GM23338 (cell line): ENCODE measurements around the gene C1QTNF5. TPM values are rescaled to one million over a fixed set of nuclear protein-coding genes. Genes with fewer than 3 reads are reported as not detected.

Experiments
- ATAC-seq: fragments of 200-7000 bp; cut with Tn5 transposase; 3 replicates; pipeline ENCODE4 v1.9.1; 2020
- DNase-seq: peaks from one replicate; pipeline ENCODE4 v3.0.0-alpha.2; 2015; ENCODE audit warnings: low spot score
- H2AFZ ChIP-seq: fragments of 200-600 bp; sonication (generic); 2 replicates; pipeline ENCODE4 v1.8.0; 2016; ENCODE audit warnings: antibody characterized with exemption, mild to moderate bottlenecking, moderate library complexity
- H3F3A ChIP-seq: fragments of 200-600 bp; sonication (generic); replicated peaks from 2 replicates; pipeline ENCODE4 v1.8.0; 2017; ENCODE audit warnings: antibody characterized with exemption, mixed run types, low read depth
- H3K27ac ChIP-seq: fragments of 200-600 bp; sonication (generic); 2 replicates; pipeline ENCODE4 v1.6.1; 2016; ENCODE audit warnings: low read depth
- H3K27me3 ChIP-seq: fragments of 200-600 bp; sonication (generic); 2 replicates; pipeline ENCODE4 v1.8.0; 2016; ENCODE audit warnings: mild to moderate bottlenecking, mixed run types, moderate library complexity; ENCODE audit not compliant: insufficient read depth
- H3K36me3 ChIP-seq: fragments of 200-600 bp; sonication (generic); 2 replicates; pipeline ENCODE4 v1.8.0; 2016; ENCODE audit warnings: mild to moderate bottlenecking; ENCODE audit not compliant: insufficient read depth
- H3K4me1 ChIP-seq: fragments of 200-600 bp; sonication (generic); 2 replicates; pipeline ENCODE4 v1.8.0; 2016; ENCODE audit warnings: mild to moderate bottlenecking, moderate library complexity; ENCODE audit not compliant: insufficient read depth
- H3K4me2 ChIP-seq: fragments of 200-600 bp; sonication (generic); 2 replicates; pipeline ENCODE4 v1.7.1; 2017; ENCODE audit warnings: mixed run types
- H3K4me3 ChIP-seq: fragments of 200-600 bp; sonication (generic); 2 replicates; pipeline ENCODE4 v1.6.1; 2016; ENCODE audit warnings: mixed run types
- H3K79me2 ChIP-seq: fragments of 200-600 bp; sonication (generic); replicated peaks from 2 replicates; pipeline ENCODE4 v1.8.0; 2017; ENCODE audit warnings: mild to moderate bottlenecking; ENCODE audit not compliant: insufficient read depth
- H3K9me2 ChIP-seq: fragments of 200-600 bp; sonication (generic); 2 replicates; pipeline ENCODE4 v1.8.0; 2017; ENCODE audit not compliant: insufficient read depth
- H4K20me1 ChIP-seq: fragments of 200-600 bp; sonication (generic); replicated peaks from 2 replicates; pipeline ENCODE4 v1.8.0; 2017; ENCODE audit warnings: mild to moderate bottlenecking; ENCODE audit not compliant: insufficient read depth
- H3K27ac Mint-ChIP-seq: 2 replicates; pipeline ENCODE4 v1.8.0; 2020; ENCODE audit warnings: inconsistent platforms, mild to moderate bottlenecking, moderate library complexity, mixed read lengths
- H3K27me3 Mint-ChIP-seq: 3 replicates; pipeline ENCODE4 v1.8.0; 2022; ENCODE audit warnings: low read depth, mild to moderate bottlenecking, moderate library complexity, mixed read lengths, inconsistent platforms; ENCODE audit not compliant: insufficient read depth, poor library complexity
- H3K36me3 Mint-ChIP-seq: 3 replicates; pipeline ENCODE4 v1.8.0; 2021; ENCODE audit warnings: low read depth, mild to moderate bottlenecking, inconsistent platforms, moderate library complexity, mixed read lengths
- H3K4me1 Mint-ChIP-seq: 3 replicates; pipeline ENCODE4 v1.8.0; 2020; ENCODE audit warnings: mild to moderate bottlenecking, inconsistent platforms, mixed read lengths
- H3K4me3 Mint-ChIP-seq: 3 replicates; pipeline ENCODE4 v1.8.0; 2021; ENCODE audit warnings: moderate library complexity, mild to moderate bottlenecking, inconsistent platforms, mixed read lengths
- H3K9me3 Mint-ChIP-seq: 3 replicates; pipeline ENCODE4 v1.8.0; 2020; ENCODE audit warnings: moderate library complexity, mild to moderate bottlenecking, inconsistent platforms, mixed read lengths
- CREB1 ChIP-seq: fragments of 250-450 bp; sonication (Bioruptor Pico); IDR thresholded peaks from 2 replicates; pipeline ENCODE4 v1.5.0; 2020; ENCODE audit warnings: low read depth, mild to moderate bottlenecking, moderate library complexity
- CTCF ChIP-seq, 2 experiments: fragments of 200-600 bp in 1 of 2; sonication (generic) in 1 of 2; conservative IDR thresholded peaks; 2 replicates each; pipeline versions ENCODE4 v1.5.1 to v1.6.1; 2016 to 2017; ENCODE audit warnings: antibody characterized with exemption in 2 of 2, low read depth in 2 of 2, mild to moderate bottlenecking in 2 of 2, moderate library complexity in 1 of 2
- ETS1 ChIP-seq: IDR thresholded peaks from 2 replicates; pipeline ENCODE4 v1.6.1; 2016; ENCODE audit warnings: antibody characterized with exemption
- EZH2 ChIP-seq: fragments of 200-600 bp; sonication (generic); IDR thresholded peaks from one replicate; pipeline ENCODE4 v1.8.0; 2017; ENCODE audit warnings: antibody characterized with exemption, mild to moderate bottlenecking, low read depth; ENCODE audit not compliant: unreplicated experiment
- POLR2AphosphoS5 ChIP-seq: IDR thresholded peaks from 2 replicates; pipeline ENCODE4 v1.6.1; 2016; ENCODE audit warnings: antibody characterized with exemption, low read depth
- REST ChIP-seq: IDR thresholded peaks from one replicate; pipeline ENCODE4 v1.6.1; 2018; ENCODE audit warnings: antibody characterized with exemption; ENCODE audit not compliant: unreplicated experiment
- STAT1 ChIP-seq: IDR thresholded peaks from one replicate; pipeline ENCODE4 v1.6.1; 2016; ENCODE audit warnings: antibody characterized with exemption; ENCODE audit not compliant: unreplicated experiment
- ZNF462 ChIP-seq: fragments of 250-450 bp; sonication (Bioruptor Pico); IDR thresholded peaks from 2 replicates; pipeline ENCODE4 v1.5.0; 2020; ENCODE audit warnings: mild to moderate bottlenecking, moderate library complexity
- polyA plus RNA-seq: library from polyadenylated mRNA; unstranded; fragments of >200 nt; fragmentation: Nextera tagmentation; extraction: Ambion mirVana; gene quantifications from 2 replicates; pipeline ENCODE4 v1.2.1, GENCODE V29; 2016
- total RNA-seq: library from RNA; depleted of rRNA; stranded (reverse); fragments of >200 nt; shearing (Covaris generic); gene quantifications from 2 replicates; pipeline ENCODE4 v1.2.3, GENCODE V29; 2014

C1QTNF5 gene
- total and polyA plus RNA-seq, 2 experiments from 2014 or later = 1.9 TPM

GRCh38 chr11:119389611-119390254 is 49.0 kb upstream of the C1QTNF5 start:
- Histone ChIP-seq H3K27ac (no peak overlapping the region), H3K4me1 (no peaks in the 10 kb centered on the region), H3K36me3 (no peaks in the 10 kb centered on the region), H3F3A (no peaks in the 10 kb centered on the region), H3K4me2 (no peak overlapping the region), H2AFZ (no peak overlapping the region), H3K79me2 (no peaks in the 10 kb centered on the region), H3K27me3 (no peaks in the 10 kb centered on the region), H3K9me2 (no peaks in the 10 kb centered on the region), H4K20me1 (no peaks in the 10 kb centered on the region), H3K4me3 (no peak overlapping the region)
- ATAC-seq (peak; percentile 98), DNase-seq (peak; percentile 87)
- TF ChIP-seq CREB1 (CRISPR knock-in tag) (no peak), CTCF (conservative IDR thresholded peaks at IDR 0.05; ENCODE audit: low read depth in 2 of 2) (peak; percentile 61 to 63)
- no peaks in the 10 kb centered on the region for H3K36me3 Mint-ChIP-seq
- no peaks in the 10 kb centered on the region for H3K9me3 Mint-ChIP-seq
- H3K4me3 Mint-ChIP-seq = no peak overlapping the region
- H3K27me3 Mint-ChIP-seq = no peaks in the 10 kb centered on the region
- no peak overlapping the region for H3K27ac Mint-ChIP-seq
- peaks cover 4% of the 10 kb centered on the region; the same call in 2 of the 3 replicates for H3K4me1 Mint-ChIP-seq

GRCh38 chr11:119388103-119388502 is 47.4 kb upstream of the C1QTNF5 start:
- DNase-seq (no peak), ATAC-seq (no peak)
- Mint-ChIP-seq H3K36me3 (no peaks in the 10 kb centered on the region), H3K9me3 (no peaks in the 10 kb centered on the region), H3K4me3 (no peak overlapping the region), H3K27ac (no peak overlapping the region), H3K27me3 (no peaks in the 10 kb centered on the region), H3K4me1 (peaks cover 2% of the 10 kb centered on the region; the same call in 2 of the 3 replicates)
- Histone ChIP-seq H3K9me2 (no peaks in the 10 kb centered on the region), H3K4me1 (no peaks in the 10 kb centered on the region), H3K27me3 (no peaks in the 10 kb centered on the region), H3F3A (no peaks in the 10 kb centered on the region), H3K79me2 (no peaks in the 10 kb centered on the region), H3K4me3 (no peak overlapping the region), H3K27ac (no peak overlapping the region), H3K4me2 (no peak overlapping the region), H4K20me1 (no peaks in the 10 kb centered on the region), H3K36me3 (no peaks in the 10 kb centered on the region), H2AFZ (no peak overlapping the region)
- no peak for TF ChIP-seq POLR2AphosphoS5
- no peak for TF ChIP-seq ETS1
- no peak for TF ChIP-seq REST
- TF ChIP-seq EZH2 = no peak
- no peak for TF ChIP-seq CREB1 (CRISPR knock-in tag)
- TF ChIP-seq STAT1 = no peak
- no peak for TF ChIP-seq ZNF462 (CRISPR knock-in tag)
